ENCODE measurements around the gene ICAM2. TPM values are rescaled to one million over a fixed set of nuclear protein-coding genes. Genes with fewer than 3 reads are reported as not detected.

The ICAM2 gene
- total RNA-seq, 6 donors from 2014 or later = 27.2 to 114 (median 82.0) TPM

DNA sequence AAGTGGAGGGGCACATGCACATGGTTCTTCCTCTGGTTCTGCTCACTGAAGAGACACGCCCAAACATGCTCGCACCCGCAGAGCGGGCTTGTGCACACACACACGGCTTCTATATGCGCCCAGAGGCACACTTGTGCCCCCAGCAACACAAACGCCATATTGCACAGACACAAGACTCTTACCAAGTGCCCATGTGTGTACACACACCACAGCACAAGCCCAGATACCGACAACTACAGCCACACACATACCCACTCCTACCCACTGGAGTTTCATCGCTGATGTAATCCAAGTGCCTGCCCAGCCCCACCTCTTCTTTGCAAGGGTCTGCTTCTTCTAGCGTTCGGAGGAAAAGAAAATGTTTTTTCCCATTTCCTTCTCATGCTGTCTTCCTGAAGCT, 28.8 kb downstream of the ICAM2 start:
- H3K36me3 ChIP-seq = no peaks in the 10 kb centered on the region
- ATAC-seq (ENCODE audit: low FRiP score in 2 of 2) = no peak
- DNase-seq = peak in 1 of 2 donors; percentile 22
- H3K4me3 ChIP-seq = no peak overlapping the region
- H3K9me3 ChIP-seq = no peaks in the 10 kb centered on the region
- H3K4me1 ChIP-seq = peaks cover 14 to 26% (median 20%) of the 10 kb centered on the region in 4 donors
- H3K27me3 ChIP-seq = no peaks in the 10 kb centered on the region
- 77 to 80% methylated on average over 9 to 11 of the region's 11 CpGs for whole genome bisulfite sequencing, 2 donors
- no peak for TF ChIP-seq EP300 (IDR thresholded peaks at IDR 0.05)
- no peak overlapping the region for H3K27ac ChIP-seq

GRCh38 chr17:63989622-63990345, 30.6 kb downstream of the ICAM2 start:
- ATAC-seq (ENCODE audit: low FRiP score in 2 of 2) (no peak), DNase-seq (no peak)
- H3K27ac ChIP-seq = peak overlapping the region in 1 of 4 donors; percentile 10
- WGBS, 2 donors = 85 to 86% methylated on average over 21 of the region's 21 CpGs
- peaks cover 25 to 39% (median 33%) of the 10 kb centered on the region in 4 donors for H3K4me1 ChIP-seq
- H3K9me3 ChIP-seq = no peaks in the 10 kb centered on the region
- no peak overlapping the region for H3K4me3 ChIP-seq
- TF ChIP-seq EP300 (IDR thresholded peaks at IDR 0.05) = no peak
- no peak for TF ChIP-seq POLR2AphosphoS5 (IDR thresholded peaks at IDR 0.05)
- TF ChIP-seq, protein P1, sequence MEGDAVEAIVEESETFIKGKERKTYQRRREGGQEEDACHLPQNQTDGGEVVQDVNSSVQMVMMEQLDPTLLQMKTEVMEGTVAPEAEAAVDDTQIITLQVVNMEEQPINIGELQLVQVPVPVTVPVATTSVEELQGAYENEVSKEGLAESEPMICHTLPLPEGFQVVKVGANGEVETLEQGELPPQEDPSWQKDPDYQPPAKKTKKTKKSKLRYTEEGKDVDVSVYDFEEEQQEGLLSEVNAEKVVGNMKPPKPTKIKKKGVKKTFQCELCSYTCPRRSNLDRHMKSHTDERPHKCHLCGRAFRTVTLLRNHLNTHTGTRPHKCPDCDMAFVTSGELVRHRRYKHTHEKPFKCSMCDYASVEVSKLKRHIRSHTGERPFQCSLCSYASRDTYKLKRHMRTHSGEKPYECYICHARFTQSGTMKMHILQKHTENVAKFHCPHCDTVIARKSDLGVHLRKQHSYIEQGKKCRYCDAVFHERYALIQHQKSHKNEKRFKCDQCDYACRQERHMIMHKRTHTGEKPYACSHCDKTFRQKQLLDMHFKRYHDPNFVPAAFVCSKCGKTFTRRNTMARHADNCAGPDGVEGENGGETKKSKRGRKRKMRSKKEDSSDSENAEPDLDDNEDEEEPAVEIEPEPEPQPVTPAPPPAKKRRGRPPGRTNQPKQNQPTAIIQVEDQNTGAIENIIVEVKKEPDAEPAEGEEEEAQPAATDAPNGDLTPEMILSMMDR (IDR thresholded peaks at IDR 0.05) = no peak
- TF ChIP-seq POLR2A (IDR thresholded peaks at IDR 0.05) = no peak
- no peaks in the 10 kb centered on the region for H3K27me3 ChIP-seq
- H3K36me3 ChIP-seq = no peaks in the 10 kb centered on the region

- Histone ChIP-seq H3K4me3 (no peak overlapping the region), H3K9me3 (no peaks in the 10 kb centered on the region), H3K4me1 (peaks cover 33 to 47% (median 41%) of the 10 kb centered on the region in 4 donors), H3K27me3 (no peaks in the 10 kb centered on the region), H3K36me3 (no peaks in the 10 kb centered on the region), H3K27ac (no peak overlapping the region)
- no peak for ATAC-seq (ENCODE audit: low FRiP score in 2 of 2)
- peak in 1 of 2 donors; percentile 80 for DNase-seq
- no peak for TF ChIP-seq POLR2A (IDR thresholded peaks at IDR 0.05)
- no peak for TF ChIP-seq EP300 (IDR thresholded peaks at IDR 0.05)
- TF ChIP-seq, protein P1 (IDR thresholded peaks at IDR 0.05) = no peak
- no peak for TF ChIP-seq POLR2AphosphoS5 (IDR thresholded peaks at IDR 0.05)
- 58 to 64% methylated on average over 22 to 33 of the region's 35 CpGs for WGBS, 2 donors
These were observed 31.5 kb downstream of the ICAM2 start for GRCh38 chr17:63988741-63989621.

DNA sequence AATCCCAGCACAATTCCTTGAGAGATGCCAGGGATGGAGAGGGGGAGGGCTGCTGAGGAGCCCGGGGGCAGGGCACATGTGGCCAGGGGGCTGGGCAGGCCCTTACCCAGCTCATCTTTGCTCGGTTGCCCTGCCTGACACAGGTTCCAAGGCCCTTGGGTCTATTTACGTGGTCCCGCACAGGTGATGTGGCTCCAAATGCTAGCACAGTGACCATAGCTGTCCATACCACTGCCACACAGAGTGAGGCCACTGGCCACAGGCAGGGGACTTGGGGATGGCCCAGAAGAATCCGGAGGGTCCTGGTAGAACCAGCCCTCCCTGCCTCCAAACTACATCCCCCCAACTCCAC, 32.3 kb downstream of the ICAM2 start:
- ATAC-seq (ENCODE audit: low FRiP score in 2 of 2) = no peak
- 93% methylated on average over 5 of the region's 5 CpGs; no CpG with 5 or more reads in 1 of the 2 donors for WGBS, 2 donors
- no peak for DNase-seq
- Histone ChIP-seq H3K9me3 (no peaks in the 10 kb centered on the region), H3K27me3 (no peaks in the 10 kb centered on the region), H3K36me3 (no peaks in the 10 kb centered on the region), H3K4me1 (peaks cover 42 to 55% (median 50%) of the 10 kb centered on the region in 4 donors), H3K27ac (no peak overlapping the region), H3K4me3 (no peak overlapping the region)
- TF ChIP-seq EP300 (IDR thresholded peaks at IDR 0.05) (no peak), POLR2AphosphoS5 (IDR thresholded peaks at IDR 0.05) (no peak)

DNA sequence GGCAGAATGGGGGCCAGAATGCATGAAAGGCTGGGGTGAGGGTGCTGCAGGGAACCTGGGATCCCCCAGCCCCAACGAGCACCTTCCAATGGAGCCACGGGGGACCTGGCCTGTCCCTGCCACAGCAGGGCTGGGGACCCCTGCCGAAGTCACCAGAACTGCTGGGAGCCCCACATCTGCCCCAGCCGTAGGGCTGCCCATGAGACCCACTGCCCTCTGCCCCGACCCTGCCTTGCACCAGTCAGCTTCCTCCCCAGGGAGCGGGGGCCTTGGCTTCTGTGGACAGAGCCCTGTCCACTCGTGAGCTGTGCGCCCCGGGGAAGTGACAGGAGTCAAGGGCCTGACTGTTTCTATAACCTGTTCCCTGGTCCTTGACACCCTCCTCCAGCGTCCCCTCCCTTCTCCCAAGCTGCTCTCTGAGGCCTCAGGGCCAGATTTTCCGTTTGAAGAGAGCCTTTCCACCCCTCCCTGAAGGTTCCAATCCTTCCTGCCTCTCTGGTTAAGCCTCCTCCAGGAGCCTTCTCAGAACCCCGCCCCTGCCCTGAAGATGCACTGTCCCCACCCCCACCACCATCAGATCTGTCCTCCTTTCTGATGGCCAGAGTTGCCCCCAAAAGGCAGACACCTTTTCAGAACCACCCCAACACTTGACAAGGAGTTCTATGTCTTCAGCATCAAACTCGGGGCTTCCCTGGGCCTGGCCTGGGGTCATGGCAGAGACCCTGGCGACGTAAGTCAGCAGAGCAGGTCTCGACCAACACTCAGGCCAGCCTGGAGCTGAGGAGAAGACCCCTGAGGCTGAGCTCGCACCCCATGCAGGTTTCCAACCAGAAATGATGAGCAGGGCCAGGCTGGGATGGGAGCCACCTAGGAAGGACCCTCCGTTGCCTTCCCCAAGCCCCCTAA, 33.0 kb downstream of the ICAM2 start:
- H3K4me3 ChIP-seq = no peak overlapping the region
- no peaks in the 10 kb centered on the region for H3K36me3 ChIP-seq
- DNase-seq (peak in 1 of 2 donors; percentile 54), ATAC-seq (ENCODE audit: low FRiP score in 2 of 2) (no peak)
- 52 to 70% methylated on average over 4 to 18 of the region's 18 CpGs for WGBS, 2 donors
- TF ChIP-seq EP300 (IDR thresholded peaks at IDR 0.05) (no peak), POLR2A (IDR thresholded peaks at IDR 0.05) (no peak), POLR2AphosphoS5 (IDR thresholded peaks at IDR 0.05) (no peak)
- TF ChIP-seq, protein P1 (IDR thresholded peaks at IDR 0.05) = no peak
- H3K27me3 ChIP-seq = no peaks in the 10 kb centered on the region
- H3K4me1 ChIP-seq = peaks cover 48 to 60% (median 52%) of the 10 kb centered on the region in 4 donors
- no peaks in the 10 kb centered on the region for H3K9me3 ChIP-seq
- H3K27ac ChIP-seq = peak overlapping the region in 2 of 4 donors; percentile 4 to 55
